HG03095 (cell line): Measurements from ENCODE around the gene DNMT1.
"Not testable (repeated sequence)": the region's sequence is repeated elsewhere in the genome, so short reads cannot be mapped to it uniquely, and the experiment has no call there.

Experiments used
- ATAC-seq: cut with Tn5 transposase; IDR thresholded peaks from one replicate; pipeline ENCODE4 v1.9.1; 2021; ENCODE audit warnings: moderate library complexity; ENCODE audit not compliant: unreplicated experiment

The DNMT1 gene

DNA sequence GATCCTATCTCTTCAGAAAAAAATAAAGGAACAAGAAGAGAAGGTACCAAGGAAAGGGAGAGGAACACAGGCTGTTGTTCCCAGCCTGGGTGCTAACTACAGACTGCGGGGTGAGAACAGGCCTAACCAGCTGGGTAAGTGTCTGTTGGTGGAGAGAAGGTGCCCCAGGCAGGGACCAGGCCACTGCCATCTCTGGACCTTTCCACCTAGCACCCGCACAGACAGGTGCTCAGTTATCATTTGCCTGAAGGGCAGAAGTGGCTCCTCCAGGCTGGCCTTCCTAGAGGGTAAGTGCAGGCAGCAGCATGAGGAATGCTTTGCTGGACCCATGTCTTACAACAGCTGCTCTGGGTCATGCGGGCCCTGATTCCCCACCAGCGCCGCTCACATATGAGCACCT, 10.1 kb downstream of the DNMT1 start:
- no peak for ATAC-seq

DNA sequence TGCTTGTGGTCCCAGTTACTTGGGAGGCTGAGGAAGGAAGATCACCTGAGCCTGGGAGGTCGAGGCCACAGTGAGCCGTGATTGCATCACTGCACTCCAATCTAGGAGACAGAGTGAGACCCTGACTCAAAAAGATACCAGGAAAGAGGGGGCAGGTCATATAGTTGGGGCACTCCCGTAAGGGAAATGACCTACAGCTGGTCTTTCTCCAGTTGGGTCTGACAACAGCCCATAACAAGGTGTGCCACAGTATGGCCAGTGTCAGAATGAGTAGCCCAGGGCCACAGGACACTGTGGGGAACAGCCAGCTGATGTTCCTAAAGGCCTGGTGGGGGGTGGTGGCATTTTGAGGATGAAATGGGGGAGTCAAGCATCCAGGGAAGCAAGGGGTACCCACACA, 10.8 kb downstream of the DNMT1 start:
- no peak for ATAC-seq

DNA sequence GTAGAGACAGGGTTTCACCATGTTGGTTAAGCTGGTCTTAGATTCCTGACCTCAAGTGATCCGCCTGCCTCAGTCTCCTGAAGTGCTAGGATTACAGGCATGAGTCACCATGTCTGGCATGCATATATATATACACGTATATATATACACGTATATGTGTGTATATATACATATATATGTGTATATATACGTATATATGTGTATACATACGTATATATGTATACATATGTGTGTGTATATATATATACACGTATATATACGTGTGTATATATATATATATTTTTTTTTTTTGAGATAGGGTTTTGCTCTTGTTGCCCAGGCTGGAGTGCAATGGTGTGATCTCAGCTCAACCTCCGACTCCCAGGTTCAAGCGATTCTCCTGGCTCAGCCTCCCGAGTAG, 11.9 kb downstream of the DNMT1 start:
- ATAC-seq: no peak

DNA sequence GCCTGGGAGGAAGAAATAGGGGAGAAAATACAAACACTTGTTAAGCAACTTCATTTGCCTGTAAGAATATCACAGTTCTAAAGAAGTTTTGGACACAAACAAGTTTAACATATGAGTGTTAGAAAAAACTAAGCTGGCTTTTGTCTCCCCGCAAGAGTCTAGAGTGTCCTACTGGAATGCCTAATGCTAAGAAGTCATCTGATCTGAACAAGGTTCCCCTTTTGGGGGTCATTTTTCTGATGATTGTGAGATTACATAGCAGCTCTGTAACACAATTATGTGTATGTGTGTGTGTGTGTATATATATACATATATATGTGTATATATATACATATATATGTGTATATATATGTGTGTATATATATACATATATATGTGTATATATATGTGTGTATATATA, 12.7 kb downstream of the DNMT1 start:
- no peak for ATAC-seq

DNA sequence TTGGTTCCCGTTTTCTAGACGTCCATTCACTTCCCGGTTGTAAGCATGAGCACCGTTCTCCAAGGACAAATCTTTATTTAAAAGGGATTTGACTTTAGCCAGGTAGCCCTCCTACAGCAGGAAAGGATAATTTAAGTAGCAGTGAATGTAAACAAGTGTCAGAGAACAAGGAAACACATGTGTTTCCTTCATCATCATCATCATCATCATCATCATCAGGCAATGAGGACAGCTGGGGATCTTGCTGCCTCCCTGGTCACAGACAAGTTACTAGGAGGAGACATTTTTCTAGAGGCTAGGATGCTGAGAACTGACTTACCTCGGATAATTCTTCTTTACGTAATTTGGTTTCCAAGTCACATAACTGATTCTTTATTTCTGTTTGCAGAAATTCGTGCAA, 14.3 kb downstream of the DNMT1 start:
- no peak for ATAC-seq

DNA sequence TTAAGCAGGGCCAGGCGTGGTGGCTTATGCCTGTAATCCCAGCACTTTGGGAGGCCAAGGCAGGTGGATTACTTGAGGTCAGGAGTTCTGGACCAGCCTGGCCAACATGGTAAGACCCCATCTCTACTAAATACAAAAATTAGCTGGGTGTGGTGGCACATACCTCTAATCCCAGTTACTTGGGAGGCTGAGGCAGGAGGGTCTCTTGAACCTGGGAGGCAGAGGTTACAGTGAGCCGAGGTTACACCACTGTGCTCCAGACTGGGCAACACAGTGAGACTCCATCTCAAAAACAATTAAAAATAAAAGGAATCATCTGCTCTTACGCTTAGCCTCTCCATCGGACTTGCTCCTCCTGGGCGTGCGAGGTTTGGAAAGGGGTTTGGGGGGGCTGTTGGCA, 14.7 kb downstream of the DNMT1 start:
- not testable (repeated sequence) for ATAC-seq

DNA sequence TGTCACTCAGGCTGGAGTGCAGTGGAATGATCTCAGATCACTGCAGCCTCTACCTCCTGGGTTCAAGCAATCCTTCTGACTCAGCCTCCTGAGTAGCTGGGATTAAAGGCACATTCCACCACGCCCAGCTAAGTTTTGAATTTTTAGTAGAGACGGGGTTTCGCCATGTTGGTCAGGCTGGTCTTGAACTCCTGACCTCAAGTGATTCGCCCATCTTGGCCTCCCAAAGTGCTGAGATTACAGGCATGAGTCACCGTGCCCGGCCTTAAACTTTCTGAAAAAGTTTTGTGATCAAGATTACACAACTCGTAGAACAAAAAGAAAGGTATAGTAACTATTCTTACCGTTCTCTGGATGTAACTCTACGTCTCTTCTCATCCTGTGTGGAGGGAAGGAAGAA, 21.2 kb downstream of the DNMT1 start:
- no peak for ATAC-seq

DNA sequence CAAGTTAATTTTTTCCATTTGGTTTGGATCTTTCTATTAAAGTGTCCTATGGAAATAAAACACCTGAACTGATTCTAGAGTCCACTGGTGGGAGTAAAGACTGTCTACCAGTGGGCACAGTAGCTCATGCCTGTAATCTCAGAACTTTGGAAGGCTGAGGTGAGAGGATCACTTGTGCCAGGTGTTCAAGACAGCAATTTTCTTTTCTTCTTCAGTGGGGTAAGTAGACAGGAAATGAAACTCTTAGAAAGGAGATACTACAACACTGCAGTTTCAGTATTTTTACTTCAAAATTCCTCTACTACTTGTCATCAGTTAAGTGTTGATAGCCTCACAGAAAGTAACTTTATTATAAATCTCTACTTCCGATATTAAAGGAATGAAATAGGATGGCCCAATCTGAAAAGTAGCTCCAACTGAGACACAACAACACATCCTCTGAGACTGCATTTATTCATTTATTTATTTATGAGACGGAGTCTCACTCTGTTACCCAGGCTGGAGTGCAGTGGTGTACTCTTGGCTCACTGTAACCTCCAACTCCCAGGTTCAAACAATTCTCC, 26.3 kb downstream of the DNMT1 start:
- no peak for ATAC-seq

DNA sequence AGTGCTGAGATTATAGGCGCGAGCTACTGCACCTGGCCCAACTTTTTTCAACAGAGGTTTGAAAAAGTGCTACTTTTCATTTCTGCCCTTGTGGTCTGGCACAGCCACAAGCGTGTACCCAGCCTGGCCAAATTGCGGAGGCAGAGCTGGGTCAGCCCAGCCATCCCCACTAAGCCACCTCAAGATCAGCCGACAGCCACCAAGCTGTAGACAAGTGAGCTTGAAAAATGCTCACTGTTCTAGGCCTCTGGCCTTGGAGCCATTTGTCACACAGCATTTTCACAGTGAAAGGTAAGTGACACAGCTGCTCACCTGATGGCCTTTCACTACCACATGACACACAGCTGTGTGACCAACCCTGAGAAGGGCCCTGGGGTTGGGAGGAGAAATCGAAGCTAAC, 27.3 kb downstream of the DNMT1 start:
- ATAC-seq: no peak

DNA sequence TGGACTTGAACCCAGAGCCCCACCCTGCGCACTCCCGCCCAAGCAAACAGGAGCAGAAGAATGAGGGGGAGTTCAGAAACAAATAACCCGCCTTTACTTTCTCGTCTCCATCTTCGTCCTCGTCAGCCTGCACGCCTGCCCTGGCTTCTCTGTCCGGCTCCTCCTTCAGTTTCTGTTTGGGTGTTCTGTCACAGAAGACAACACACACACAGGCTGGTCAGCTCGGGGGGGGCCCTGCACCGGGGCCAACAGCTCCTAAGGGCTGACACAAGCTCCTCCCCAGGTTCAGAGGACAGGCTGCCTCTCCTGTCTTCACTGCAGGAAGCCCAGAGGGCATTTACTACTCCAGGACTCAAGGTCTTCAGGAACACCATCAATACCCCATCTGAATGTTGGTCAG, 28.3 kb downstream of the DNMT1 start:
- not testable (repeated sequence) for ATAC-seq

DNA sequence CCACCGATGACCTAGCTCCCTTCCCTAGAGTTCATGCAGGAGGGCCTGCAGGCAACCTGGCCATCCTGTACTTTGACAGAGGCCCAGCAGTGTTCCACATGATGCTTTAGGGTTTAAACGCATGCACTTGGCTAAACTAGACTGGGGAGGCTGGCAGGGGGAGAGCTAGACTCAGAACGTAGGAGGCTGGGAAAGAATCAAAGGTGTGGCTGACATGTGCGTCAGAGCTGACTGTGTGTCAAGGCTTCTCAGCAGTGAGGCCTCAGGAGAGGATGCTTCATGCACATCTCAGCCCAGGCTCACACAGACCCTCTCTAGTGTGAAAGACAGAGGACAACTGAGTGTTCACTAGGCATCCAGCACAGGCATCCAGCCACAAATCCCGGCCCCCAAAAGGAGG, 28.7 kb downstream of the DNMT1 start:
- no peak for ATAC-seq

DNA sequence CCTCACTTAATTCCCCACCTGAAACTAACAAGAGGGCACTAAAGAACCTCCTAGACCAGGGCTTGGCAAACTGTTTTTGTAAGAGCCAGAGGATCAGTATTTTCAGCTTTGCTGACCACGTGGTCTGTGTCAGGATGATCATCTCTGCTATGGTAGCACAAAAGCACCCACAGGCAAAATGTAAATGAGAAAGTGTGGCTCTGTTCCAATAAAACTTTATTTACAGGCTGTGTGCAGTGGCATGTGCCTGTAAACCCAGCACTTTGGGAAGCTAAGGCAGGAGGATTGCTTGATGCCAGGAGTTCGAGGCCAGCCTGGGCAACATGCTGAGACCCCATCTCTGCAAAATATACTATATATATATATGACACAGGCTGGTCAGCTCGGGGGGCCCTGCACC, 31.2 kb downstream of the DNMT1 start:
- no peak for ATAC-seq

DNA sequence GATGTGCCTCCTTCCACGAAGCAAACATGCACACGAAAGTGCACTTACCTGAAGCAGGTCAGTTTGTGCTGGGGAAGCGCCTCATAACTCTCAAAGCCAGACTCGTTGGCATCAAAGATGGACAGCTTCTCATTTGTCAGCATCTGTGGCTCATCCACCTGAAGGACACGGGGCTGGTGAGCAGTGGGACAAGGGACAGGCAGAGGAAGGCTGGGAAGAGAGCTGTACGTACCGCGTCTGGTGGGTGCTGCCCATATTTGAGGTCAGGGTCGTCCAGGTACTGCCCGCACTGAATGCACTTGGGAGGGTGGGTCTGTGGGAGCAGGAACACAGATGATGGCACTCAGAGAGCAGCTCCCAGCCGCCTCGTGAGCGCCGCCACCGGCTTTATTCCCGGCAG, 35.1 kb downstream of the DNMT1 start:
- no peak for ATAC-seq

DNA sequence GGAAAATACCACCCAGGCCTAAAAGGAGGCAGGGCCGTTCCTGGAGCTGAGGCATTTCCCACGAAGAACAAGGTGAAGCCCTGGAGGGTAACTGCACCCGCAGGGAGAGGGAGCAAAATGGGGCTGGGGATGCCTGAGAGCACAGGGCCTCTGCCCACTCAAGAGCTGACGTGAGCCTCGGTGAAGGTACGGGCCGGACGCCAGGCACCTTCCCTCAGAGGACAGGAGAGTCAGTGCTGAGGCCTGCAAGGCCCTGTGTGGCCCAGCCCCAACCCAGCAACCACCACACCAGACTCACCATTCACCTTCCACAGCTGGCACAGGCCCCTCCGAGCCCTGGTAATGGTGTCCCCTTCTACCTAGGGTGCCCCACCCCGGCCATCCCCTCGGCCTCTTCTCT, 36.3 kb downstream of the DNMT1 start:
- no peak for ATAC-seq

DNA sequence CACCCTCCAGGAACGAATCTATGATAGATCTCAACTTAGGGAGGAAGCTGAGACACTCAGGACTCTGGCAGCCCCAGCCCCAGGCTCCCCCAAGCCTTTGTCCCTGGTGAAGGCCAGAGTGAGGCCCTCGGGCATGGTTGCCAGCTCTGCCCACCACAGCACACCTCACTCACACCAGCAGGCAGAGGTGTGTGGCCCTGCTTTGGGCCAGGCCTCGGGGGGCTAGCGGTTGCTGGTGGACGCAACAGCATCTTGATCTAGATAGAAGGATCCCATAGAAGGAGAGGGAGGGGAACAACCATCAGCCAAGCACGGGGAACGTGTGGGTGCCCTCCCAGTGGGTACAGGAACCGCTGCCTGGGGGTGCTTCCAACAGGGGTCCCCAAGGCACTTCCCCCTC, 36.7 kb downstream of the DNMT1 start:
- ATAC-seq: no peak

DNA sequence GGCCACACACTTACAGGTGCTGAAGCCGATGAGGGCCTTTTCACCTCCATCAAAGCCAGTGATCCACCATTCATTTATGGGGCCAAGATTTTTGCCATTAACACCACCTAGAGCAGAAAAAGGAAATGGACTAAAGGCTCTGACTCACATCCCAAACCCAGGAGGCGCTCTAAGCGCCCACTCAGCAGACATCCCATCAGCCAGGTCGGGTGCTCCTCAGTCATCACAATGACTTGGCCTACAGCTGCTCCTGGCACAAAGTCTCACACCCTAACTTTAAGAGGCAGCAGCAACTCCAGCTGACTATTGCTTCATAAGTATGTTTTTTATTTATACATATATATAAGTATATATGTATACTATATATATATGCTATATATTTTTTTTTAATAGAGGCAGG, 38.9 kb downstream of the DNMT1 start:
- ATAC-seq: no peak

DNA sequence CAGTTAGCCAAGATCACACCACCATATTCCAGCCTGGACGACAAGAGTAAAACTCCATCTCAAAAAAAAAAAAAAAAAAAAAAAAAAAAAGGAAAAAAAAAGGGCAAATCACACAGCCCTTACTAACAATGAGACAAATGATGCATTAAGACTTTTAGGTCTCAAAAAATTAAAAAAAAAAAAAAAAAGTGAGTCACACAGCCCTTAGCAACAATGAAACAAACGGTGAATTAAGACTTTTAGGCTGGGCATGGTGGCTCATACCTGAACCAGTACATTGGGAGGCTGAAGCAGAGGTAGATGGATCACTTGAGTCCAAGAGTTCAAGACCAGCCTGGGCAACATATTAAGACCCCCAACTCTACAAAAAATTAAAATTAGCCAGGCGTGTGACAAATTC, 42.7 kb downstream of the DNMT1 start:
- no peak for ATAC-seq

DNA sequence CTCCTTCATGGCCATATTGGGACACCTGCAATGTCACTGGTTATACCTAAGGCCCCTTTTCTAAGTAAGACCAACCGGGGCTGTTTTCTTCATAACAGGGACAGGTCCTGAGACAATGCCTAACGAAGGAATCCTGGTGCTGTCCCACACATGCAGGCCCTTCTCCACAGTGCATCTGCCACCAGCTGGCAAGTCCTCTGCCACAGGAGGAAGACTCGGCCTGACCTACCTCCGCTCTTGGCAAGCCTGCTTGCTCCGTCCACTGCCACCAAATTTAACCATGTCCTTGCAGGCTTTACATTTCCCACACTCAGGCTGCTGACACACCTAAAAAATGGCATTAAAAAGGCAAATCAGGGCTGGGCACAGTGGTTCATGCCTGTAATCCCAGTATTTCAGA, 43.2 kb downstream of the DNMT1 start:
- ATAC-seq: no peak

DNA sequence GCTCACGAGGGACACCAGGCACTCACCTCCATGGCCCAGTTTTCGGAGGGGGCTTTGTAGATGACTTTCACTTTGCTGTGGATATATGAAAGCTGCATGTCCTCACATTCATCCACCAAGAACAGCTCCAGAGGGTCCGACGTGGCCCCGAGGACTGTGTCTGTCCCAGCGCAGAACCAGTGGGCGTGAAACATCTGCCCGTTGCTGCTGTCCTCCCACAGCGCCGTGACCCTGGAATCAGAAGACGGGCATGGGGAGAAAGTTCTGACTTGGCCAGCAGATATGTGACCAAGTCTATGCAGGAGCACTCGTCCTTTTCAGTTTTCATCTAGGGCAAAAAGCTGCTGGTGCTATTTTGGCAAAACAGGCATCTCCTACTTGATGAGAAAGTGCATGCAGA, 45.3 kb downstream of the DNMT1 start:
- no peak for ATAC-seq

DNA sequence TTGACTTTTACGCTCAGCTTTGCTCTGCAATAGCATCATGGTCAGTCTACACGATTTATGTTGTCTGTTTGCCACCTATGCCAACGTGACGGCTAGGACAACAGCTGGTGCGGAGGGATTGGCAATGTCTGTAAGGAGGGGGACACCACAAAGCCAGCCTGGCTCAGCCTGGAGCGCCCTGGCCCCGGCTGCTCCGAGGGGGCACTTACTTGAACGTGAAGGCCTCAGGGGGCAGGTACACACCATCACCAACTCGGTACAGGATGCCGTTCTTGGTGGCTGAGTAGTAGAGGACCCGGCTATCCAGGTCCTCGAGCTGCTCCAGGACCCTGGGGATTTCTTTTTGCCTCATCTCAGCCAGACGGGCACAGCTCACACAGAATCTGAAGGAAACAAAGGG, 48.6 kb downstream of the DNMT1 start:
- ATAC-seq: no peak

DNA sequence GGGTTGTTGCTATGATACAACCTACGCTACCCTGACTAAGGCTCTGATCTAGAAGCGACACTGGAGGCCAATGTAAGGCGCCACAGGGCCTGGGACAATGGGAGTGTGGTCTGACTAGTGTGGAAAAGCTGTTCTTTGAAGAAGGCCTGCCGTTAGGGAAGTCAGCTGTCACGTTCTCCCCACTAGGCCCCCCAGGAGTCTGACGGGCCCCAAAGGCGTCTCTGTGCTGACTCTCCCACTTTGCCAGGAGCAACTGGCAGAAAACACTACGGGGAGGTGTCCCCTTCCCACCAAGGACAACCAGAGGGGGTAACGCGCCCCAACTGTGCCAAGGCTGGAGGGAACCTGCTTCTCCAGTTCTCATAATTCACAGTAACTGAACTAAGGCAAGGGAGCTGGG, 49.7 kb downstream of the DNMT1 start:
- ATAC-seq: no peak

DNA sequence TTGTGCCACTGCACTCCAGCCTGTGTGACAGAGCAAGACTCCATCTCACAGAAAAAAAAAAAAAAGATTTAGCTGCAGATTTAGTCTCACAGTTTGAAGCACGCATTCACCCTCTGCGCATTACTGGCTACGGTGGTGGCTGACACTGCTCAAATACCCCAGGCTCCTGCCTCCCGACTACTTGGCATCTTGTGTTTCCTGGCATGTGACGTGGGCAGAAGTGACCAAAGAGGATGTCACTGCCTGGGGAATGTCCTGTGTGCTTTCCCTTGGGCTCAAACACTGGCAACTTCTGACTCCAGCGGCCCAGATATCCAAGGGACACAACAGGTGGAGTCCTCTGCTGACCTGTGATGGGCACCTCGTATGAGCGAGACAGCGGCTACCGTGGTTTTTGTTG, 50.4 kb downstream of the DNMT1 start:
- no peak for ATAC-seq

DNA sequence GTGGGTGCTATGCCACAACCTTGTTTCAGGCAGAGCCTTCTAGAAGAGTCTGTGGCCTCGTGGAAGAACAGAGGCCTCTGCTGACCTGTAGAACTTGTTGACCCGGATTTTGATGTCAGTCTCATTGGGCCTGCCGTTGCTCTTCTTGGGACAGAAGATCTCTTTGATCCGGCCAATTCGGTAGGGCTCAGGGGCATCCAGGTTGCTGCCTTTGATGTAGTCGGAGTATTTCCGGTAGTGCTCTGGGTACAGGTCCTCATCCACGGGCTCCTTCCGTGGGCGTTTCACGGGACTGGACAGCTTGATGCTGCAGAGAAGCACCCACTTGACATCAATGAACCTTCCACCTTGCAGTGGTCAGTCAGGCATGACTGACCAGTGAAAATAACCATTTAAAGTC, 51.1 kb downstream of the DNMT1 start:
- ATAC-seq: no peak
